Left hindlimb (tissue), 1 donor: Measurements from ENCODE around the gene CACNG4.

Experiments used
- DNase-seq: peaks from one replicate; pipeline ENCODE4 v3.0.0-alpha.2; 2018

CACNG4 gene

DNA sequence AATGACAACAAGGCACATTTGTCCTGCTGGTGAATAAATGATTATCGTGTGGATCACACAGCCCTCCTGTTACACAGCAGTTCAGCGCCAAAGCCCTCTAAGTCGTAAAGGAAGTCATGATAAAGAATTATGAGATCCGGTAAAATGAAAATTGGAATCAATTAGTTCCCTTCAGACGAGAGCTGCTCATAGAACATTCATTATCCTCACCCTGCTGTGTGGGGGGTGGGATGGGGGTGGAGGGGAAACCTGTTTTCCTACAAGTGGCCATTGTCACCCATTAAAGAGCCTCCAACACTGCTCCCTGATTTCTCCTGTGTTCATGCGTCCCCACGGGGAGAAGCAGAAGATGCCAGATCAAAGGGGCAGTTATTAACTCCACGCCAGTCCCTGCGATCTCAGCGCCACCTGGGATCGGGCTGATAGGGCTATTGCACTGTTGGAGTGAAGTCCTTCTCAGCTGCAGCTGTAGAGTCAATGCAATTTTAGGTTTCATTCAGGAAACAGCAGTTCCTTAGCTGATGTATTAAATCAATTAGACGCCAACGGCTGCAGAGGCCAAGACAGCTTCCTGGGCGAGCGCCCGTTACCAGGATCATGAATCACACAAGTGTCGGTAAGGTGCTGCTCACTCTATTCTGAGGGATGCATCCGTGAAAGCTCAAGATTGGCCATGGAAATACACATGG, 19.2 kb upstream of the CACNG4 start:
- no peak for DNase-seq

- DNase-seq = no peak
These were observed 18.3 kb upstream of the CACNG4 start for GRCh38 chr17:66946251-66946650.

DNA sequence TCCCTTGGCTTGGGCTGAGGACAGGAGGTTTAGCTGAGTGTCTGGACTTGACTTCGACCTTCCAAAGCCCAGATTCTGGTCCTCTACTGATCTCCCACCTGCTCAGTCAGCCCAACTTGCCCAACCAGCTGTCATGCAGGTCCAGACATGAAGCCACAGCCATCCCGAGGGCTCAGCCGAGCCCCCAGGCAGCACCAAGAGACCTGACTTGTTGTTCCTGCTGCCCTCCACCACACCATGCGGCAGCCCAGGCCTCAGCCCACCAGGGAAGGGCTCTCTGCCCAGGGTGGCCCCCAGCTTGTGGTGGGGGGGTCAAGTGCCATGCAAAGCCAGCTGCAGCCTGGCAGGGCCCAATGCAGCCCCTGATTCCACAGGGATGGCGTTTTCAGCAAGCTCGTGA, 17.2 kb upstream of the CACNG4 start:
- no peak for DNase-seq

- DNase-seq = no peak
These were observed 16.3 kb upstream of the CACNG4 start for GRCh38 chr17:66948061-66948750.

- DNase-seq = no peak
These were observed 15.0 kb upstream of the CACNG4 start for GRCh38 chr17:66949501-66949900.

DNA sequence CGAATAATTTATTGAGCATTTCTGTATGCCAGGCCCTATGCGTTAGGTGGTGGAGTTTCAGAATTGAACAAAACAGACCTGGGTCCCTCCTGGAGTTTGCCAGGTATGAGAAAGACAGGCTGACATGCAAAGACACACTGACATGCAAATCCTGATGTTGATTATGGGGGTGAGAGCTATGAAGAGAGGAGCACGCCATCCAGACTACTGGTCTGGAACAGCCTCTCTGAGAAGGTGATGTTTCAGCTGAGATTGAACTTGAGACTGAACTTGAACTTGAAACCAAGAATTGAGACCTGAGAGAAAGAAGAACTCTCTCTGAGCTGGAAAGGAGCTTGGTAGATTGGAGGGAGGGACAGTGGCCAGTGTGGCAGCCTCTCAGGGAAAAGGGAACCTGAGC, 14.2 kb upstream of the CACNG4 start:
- DNase-seq = no peak

- no peak for DNase-seq
These were observed 13.5 kb upstream of the CACNG4 start for GRCh38 chr17:66950886-66951604.

- no peak for DNase-seq
These were observed 12.9 kb upstream of the CACNG4 start for GRCh38 chr17:66951605-66951953.

- DNase-seq = no peak
These were observed 12.4 kb upstream of the CACNG4 start for GRCh38 chr17:66952031-66952524.

- DNase-seq = no peak
These were observed 11.6 kb upstream of the CACNG4 start for GRCh38 chr17:66952681-66953629.

DNA sequence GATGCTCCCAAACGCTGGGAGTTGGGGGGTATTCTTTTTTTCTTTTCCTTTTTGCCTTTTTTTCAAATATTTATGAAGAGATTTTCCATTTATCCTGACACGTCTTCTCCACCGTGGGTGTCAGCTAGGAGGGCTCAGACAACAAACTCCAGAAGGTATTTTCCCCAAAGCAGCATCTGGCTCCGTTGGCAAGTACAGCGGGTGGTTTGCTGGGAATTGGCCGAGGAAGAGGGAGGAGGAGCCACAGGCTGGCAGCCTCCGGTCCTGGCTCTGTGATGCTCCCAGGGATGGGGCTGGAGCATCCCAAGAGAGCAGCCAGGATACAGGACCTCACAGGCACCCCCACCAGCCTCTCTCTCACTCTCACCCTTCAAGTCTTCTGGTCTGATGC, 10.9 kb upstream of the CACNG4 start:
- DNase-seq = no peak

DNA sequence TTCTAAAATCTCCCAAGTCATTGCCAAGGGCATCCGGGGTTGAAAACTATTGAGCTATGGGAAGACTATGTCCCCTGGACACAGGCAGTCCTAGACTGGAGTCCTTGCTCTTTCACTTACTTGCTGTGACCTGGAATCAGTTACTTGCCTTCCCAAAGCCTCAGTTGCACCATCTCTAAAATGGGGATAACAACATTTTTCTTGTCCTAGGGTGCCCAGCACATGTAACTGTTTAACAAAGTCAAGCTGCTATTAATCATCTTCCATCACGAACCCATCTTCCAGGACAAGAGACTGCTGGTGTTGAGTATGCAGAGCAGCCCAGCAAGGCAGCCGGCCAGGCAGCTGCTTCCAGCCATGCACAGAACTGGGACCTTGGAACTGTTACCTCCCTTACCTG, 9.9 kb upstream of the CACNG4 start:
- no peak for DNase-seq

- DNase-seq = no peak
These were observed 8.7 kb upstream of the CACNG4 start for GRCh38 chr17:66955821-66956220.

- DNase-seq = no peak
These were observed 7.6 kb upstream of the CACNG4 start for GRCh38 chr17:66956941-66957340.

- DNase-seq = no peak
These were observed 7.2 kb upstream of the CACNG4 start for GRCh38 chr17:66957343-66957742.

DNA sequence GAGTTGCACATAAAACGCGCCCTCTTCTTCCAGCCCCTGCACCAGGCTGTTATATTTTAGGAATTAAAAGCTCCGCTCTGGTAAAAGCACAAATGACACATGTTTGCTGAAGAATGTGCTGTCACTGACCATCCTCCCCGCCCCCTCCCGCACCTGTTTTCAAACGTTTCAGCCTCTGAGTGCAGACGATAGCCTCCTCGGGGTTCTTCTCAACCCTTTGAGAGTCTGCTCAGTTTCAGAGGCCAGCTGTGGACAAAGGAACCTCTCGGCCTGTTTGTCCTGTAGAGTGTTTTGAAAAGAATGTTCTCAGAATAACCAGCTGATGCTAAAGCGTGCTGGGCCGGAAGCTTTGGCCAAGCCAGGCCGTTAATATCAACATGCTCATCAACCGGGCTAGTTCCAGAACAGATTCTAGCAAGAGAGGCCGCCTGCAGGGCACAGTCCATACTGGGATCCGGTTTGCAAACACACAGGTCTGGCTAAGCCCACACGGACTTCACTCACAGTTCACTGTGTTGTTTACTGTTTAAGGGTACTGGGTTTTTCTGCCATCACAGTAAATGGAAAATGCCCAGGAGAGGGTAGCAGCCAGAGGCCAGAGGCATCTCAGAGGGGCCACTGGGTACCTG, 6.4 kb upstream of the CACNG4 start:
- no peak for DNase-seq

- no peak for DNase-seq
These were observed 4.7 kb upstream of the CACNG4 start for GRCh38 chr17:66959641-66960375.

GRCh38 chr17:66960613-66961012, 3.9 kb upstream of the CACNG4 start:
- DNase-seq = no peak

DNA sequence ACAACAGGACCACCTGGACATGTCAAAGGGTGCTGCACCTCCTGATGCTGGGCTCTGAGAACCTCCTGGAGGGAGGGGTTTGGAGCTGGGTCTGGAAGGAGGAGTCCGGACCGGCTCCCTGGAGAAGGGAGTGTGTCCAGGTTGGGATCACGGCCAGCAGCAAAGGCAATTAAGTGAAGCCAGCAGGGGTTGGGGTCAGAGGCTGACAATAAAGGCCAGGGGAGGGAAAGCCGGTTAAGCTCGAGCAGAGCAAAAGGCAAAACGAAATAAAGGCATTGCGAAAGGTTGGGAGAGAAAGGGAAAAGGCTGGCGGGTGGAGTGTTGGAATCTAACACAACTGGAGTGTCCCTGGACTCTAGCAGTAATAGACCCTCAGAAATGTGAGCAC, 992 bp upstream of the CACNG4 start:
- DNase-seq = no peak

- DNase-seq = peak; percentile 71
These were observed 658 bp downstream of the CACNG4 start for GRCh38 chr17:66964930-66965800.
